Psoas muscle (tissue), 8 donors: ENCODE measurements around the gene CCDC40. TPM values are rescaled to one million over a fixed set of nuclear protein-coding genes. Genes with fewer than 3 reads are reported as not detected.
A peak's percentile ranks its signal among the peaks of the same experiment; 100 is the strongest.

Experiments used
- ATAC-seq, 4 donors: fragments of 200-7000 bp; cut with Tn5 transposase; one replicate each; pipeline ENCODE4 v1.9.1; 2020; ENCODE audit warnings: moderate library complexity in 3 of 4, mild to moderate bottlenecking in 2 of 4
- DNase-seq, 2 donors: peaks; one replicate each; pipeline ENCODE4 v3.0.0-alpha.2; 2020
- H3K27ac ChIP-seq: fragments of 200-600 bp; one replicate; pipeline ENCODE4 v1.8.0; 2022
- H3K27me3 ChIP-seq, 3 donors: fragments of 200-600 bp in 1 of 3; one replicate each; pipeline versions ENCODE4 v1.6.1 to v1.8.0; 2013 to 2022; ENCODE audit warnings: low read length in 2 of 3, mild to moderate bottlenecking in 2 of 3, moderate library complexity in 1 of 3; ENCODE audit not compliant: insufficient read depth in 3 of 3
- H3K36me3 ChIP-seq, 2 donors: fragments of 200-600 bp in 1 of 2; one replicate each; pipeline versions ENCODE4 v1.6.1 to v1.8.0; 2013 to 2022; ENCODE audit warnings: low read depth in 1 of 2, mild to moderate bottlenecking in 1 of 2, moderate library complexity in 1 of 2; ENCODE audit not compliant: insufficient read depth in 1 of 2
- H3K4me1 ChIP-seq: fragments of 200-600 bp; one replicate; pipeline ENCODE4 v1.8.0; 2022
- H3K4me3 ChIP-seq: fragments of 200-600 bp; one replicate; pipeline ENCODE4 v1.8.0; 2022; ENCODE audit warnings: mild to moderate bottlenecking
- H3K9me3 ChIP-seq: fragments of 200-600 bp; one replicate; pipeline ENCODE4 v1.8.0; 2022
- WGBS, 3 donors: extraction: QIAGEN DNeasy Blood & Tissue Kit; methylation state at CpG; one replicate each; pipeline versions ENCODE4 v1.1.6 to v1.1.7; 2013; 5-methylcytosine and 5-hydroxymethylcytosine counted together
- intact Hi-C, 2 donors: fragments of 100-400 bp; cut with DNase I; formaldehyde crosslinking; loops; one replicate each; pipeline versions ENCODE4 v1.11.0 to v1.14.2; 2022
- polyA plus RNA-seq, 3 donors: library from polyadenylated mRNA; stranded (reverse); fragments of 200-250 nt; gene quantifications; one replicate each; pipeline ENCODE4 v1.2.3, GENCODE V29; 2013
- total RNA-seq, 4 donors: library from RNA; stranded (reverse); fragmentation: NEBNext Ultra II Directional in 2 of 4; extraction: Animal tissue kit (Norgen Biotek cat#: 25700) in 2 of 4; gene quantifications; one replicate each; pipeline versions ENCODE4 v1.2.1 to v1.2.4, GENCODE V29; 2021 to 2023
- TF ChIP-seq, protein P1 (sequence below): fragments of 200-600 bp; IDR thresholded peaks from one replicate; pipeline ENCODE4 v1.8.0; 2022; ENCODE audit warnings: antibody characterized with exemption
- donor health status: healthy with polysubstance abuse.
- donor health status: DM: no; HTN: no; CAD: no; lungs with moderate emphysema.
- donor health status: Bipolar disorder and iron deficiency.
- donor health status: healthy.
- donor health status: DM: yes; HTN: yes; CAD: no.
- donor health status: DM: no; HTN: no; CAD: no.
- donor health status: DM: no; HTN: no; CAD: no.
- donor health status: DM: yes; HTN: yes; CAD: no.

The CCDC40 gene
- total and polyA plus RNA-seq, 7 donors = 0.51 to 1.9 (median 1.4) TPM

DNA sequence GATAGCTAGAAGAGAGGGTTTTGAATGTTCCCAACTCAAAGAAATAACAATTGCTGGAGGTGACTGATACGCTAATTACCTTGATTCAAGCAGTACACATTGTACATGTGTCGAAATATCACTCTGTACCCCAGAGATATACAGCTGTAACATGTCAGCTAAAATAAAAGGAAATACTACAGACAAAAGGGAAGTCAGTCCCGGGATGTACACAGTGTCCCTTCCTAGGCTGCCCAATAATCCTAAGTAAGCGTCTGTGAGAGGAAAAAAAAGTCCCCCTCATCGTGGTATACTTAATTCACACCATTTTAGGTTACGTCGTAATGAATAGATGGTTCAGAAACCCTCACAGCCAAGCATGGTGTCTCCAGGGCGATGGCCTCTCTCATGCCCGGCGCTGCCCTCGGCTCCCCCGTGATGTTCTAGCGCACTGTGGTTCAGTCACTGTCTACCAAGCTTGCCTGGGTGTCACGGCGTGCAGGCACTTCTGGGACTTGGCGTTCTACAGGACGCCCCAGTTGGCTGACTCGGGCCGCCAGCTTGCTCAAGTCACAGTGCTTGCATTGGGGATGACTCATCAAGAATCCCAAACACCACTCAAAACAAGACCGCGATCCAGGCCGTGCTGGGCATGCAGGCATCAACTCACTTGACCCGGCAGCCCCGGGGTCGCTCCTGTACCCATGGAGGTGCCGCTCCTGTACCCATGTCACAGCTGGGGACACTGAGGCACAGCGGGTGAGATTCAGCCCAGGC, 27.6 kb downstream of the CCDC40 start:
- intact Hi-C loops = no loop called here
- Histone ChIP-seq H3K4me1 (peaks cover 8% of the 10 kb centered on the region), H3K27ac (no peak overlapping the region), H3K9me3 (no peaks in the 10 kb centered on the region), H3K4me3 (no peak overlapping the region), H3K27me3 (no peaks in the 10 kb centered on the region), H3K36me3 (no peaks in the 10 kb centered on the region)
- TF ChIP-seq, protein P1, sequence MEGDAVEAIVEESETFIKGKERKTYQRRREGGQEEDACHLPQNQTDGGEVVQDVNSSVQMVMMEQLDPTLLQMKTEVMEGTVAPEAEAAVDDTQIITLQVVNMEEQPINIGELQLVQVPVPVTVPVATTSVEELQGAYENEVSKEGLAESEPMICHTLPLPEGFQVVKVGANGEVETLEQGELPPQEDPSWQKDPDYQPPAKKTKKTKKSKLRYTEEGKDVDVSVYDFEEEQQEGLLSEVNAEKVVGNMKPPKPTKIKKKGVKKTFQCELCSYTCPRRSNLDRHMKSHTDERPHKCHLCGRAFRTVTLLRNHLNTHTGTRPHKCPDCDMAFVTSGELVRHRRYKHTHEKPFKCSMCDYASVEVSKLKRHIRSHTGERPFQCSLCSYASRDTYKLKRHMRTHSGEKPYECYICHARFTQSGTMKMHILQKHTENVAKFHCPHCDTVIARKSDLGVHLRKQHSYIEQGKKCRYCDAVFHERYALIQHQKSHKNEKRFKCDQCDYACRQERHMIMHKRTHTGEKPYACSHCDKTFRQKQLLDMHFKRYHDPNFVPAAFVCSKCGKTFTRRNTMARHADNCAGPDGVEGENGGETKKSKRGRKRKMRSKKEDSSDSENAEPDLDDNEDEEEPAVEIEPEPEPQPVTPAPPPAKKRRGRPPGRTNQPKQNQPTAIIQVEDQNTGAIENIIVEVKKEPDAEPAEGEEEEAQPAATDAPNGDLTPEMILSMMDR = no peak
- 61 to 71% (median 68%) methylated on average over 27 of the region's 27 CpGs for WGBS, 3 donors
- ATAC-seq (peak; percentile 82 to 96 (median 94)), DNase-seq (peak; percentile 76 to 84)

DNA sequence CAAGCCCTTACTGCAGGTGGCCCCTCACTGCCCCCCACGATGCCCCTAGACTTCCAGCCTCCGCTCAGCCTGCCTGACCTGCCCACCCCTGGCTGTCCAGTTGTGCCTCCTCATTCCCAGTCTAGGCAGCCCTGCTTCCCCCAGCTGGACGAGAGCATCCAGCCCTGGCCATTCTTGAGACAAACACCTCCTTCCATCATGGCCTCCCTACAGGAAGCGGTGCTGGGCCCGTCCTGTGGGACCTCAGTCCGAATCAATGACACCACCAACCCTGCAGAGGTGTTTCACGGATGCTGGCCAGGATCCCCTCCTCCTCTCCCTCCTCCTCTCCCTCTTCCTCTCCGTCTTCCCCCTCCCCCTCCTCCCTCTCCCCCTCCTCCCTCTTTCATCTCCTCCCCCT, 28.3 kb downstream of the CCDC40 start:
- intact Hi-C loops = no loop called here
- DNase-seq (no peak), ATAC-seq (peak in 2 of 4 donors; percentile 2 to 6)
- H3K27ac ChIP-seq = no peak overlapping the region
- H3K4me1 ChIP-seq = peaks cover 8% of the 10 kb centered on the region
- TF ChIP-seq, protein P1 = no peak
- no peaks in the 10 kb centered on the region for H3K27me3 ChIP-seq
- no peaks in the 10 kb centered on the region for H3K9me3 ChIP-seq
- no peak overlapping the region for H3K4me3 ChIP-seq
- 71 to 89% (median 84%) methylated on average over 8 of the region's 8 CpGs for WGBS, 3 donors
- no peaks in the 10 kb centered on the region for H3K36me3 ChIP-seq

DNA sequence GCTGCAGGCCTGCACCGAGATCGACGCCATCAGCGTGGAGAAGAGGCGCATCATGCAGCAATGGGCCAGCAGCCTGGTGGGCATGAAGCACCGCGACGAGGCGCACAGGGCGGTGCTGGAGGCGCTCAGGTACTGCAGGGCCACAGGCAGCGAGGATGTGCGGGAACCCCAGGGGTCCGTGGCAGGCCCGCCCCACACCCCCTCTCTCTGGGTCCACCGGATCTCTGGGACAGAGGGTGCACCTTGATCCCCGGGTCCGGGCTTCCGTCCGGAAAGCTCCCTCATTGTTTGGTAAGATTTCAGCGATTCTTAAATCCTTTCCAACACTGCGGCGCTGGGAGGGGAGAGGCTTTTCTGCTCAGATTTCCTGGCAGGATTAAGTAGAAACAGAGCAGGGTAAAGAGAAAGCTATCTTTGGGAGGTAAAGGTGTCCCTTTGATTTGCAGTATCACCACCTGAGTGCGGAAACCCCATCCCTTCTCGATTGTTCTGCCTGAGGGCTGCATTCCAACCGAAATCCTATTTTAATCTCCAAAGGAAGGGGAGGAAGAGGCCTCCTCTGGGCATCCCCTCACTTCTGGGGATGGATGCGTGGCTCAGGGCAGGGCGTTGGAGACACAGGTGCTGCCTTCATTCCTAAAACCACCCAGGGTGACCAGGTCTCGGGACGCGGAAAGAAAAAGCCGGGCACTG, 29.2 kb downstream of the CCDC40 start:
- H3K27ac ChIP-seq = no peak overlapping the region
- H3K36me3 ChIP-seq = no peaks in the 10 kb centered on the region
- intact Hi-C loops = no loop called here
- ATAC-seq (no peak), DNase-seq (no peak)
- WGBS, 3 donors = 77 to 87% (median 83%) methylated on average over 31 to 32 of the region's 32 CpGs
- H3K9me3 ChIP-seq = no peaks in the 10 kb centered on the region
- no peak overlapping the region for H3K4me3 ChIP-seq
- TF ChIP-seq, protein P1 = no peak
- H3K4me1 ChIP-seq = peaks cover 8% of the 10 kb centered on the region
- H3K27me3 ChIP-seq = no peaks in the 10 kb centered on the region

DNA sequence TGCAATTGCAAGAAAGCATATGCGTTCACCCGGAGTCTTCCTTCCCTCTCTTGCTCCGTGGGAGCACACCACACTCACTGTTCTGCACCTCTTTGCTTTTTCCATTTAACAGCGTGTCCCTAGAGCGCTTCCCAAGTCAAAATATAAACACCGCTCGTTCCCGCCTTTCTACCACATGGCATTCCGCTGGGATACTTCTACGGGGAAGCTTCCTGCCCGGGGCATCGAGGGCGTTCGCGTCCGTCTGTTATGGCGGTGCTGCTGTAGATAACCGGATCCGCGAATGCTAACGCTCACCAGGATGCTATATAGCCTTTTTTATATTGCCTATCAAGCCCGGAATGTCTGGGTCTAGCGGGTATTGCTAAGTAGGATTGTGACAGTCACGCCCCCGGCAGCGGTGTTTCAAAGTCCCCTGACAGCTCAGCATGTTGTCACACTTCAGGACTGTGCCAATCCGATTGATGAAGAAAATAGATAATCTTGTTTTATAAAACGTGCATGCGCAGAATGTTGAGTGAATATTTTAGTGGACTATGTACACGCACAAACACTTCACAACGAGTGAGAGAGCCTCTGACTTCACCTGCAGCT, 31.0 kb downstream of the CCDC40 start:
- ATAC-seq = no peak
- H3K36me3 ChIP-seq = no peaks in the 10 kb centered on the region
- peaks cover 15% of the 10 kb centered on the region for H3K4me1 ChIP-seq
- intact Hi-C loops = no loop called here
- H3K4me3 ChIP-seq = no peak overlapping the region
- no peaks in the 10 kb centered on the region for H3K9me3 ChIP-seq
- H3K27me3 ChIP-seq = no peaks in the 10 kb centered on the region
- DNase-seq = no peak
- no peak overlapping the region for H3K27ac ChIP-seq
- TF ChIP-seq, protein P1 = no peak
- 93 to 95% (median 94%) methylated on average over 31 of the region's 31 CpGs for WGBS, 3 donors
